H1 (cell line): ENCODE results near the gene EFCAB8. TPM values are rescaled to one million over a fixed set of nuclear protein-coding genes. Genes with fewer than 3 reads are reported as not detected.

Source experiments
- CTCF ChIA-PET: fragments of 300-600 bp; sonication (Branson Sonifier 250); formaldehyde crosslinking; loops from one replicate; lab custom pipeline; 2021; ENCODE audit not compliant: partially characterized antibody; lab: Charles Lee
- POLR2A ChIA-PET: fragments of 300-600 bp; sonication (Branson Sonifier 250); formaldehyde crosslinking; loops from one replicate; lab custom pipeline; 2021; ENCODE audit warnings: inconsistent platforms; ENCODE audit not compliant: partially characterized antibody; lab: Charles Lee
- DNase-seq, 2 experiments: peaks; one replicate each; pipeline versions ENCODE4 v3.0.0 to v3.0.0-alpha.2; 2010 to 2022; ENCODE audit warnings: low spot score in 2 of 2, low read depth in 1 of 2, mixed read lengths in 1 of 2
- FAIRE-seq: peaks from 2 replicates; lab custom pipeline; 2011; peaks lifted over from hg19 to GRCh38; lab: Jason Lieb, UNC
- H2AFZ ChIP-seq: 2 replicates; pipeline ENCODE4 v1.8.1; 2012; ENCODE audit warnings: low read length, inconsistent platforms
- H2AK5ac ChIP-seq: 2 replicates; pipeline ENCODE4 v1.6.1; 2013; ENCODE audit warnings: low read depth, low read length
- H2BK120ac ChIP-seq: replicated peaks from 2 replicates; pipeline ENCODE3; 2013; ENCODE audit warnings: low read depth, low read length, inconsistent platforms
- H2BK12ac ChIP-seq: 2 replicates; pipeline ENCODE4 v1.6.1; 2013; ENCODE audit warnings: low read depth, low read length
- H2BK15ac ChIP-seq: 2 replicates; pipeline ENCODE4 v1.6.1; 2013; ENCODE audit warnings: low read length
- H2BK20ac ChIP-seq: 2 replicates; pipeline ENCODE4 v1.6.1; 2013; ENCODE audit warnings: low read length
- H2BK5ac ChIP-seq: 2 replicates; pipeline ENCODE4 v1.6.1; 2013; ENCODE audit warnings: low read depth, low read length
- H3K14ac ChIP-seq: 2 replicates; pipeline ENCODE4 v1.6.1; 2013; ENCODE audit warnings: inconsistent platforms; ENCODE audit not compliant: insufficient read length
- H3K18ac ChIP-seq: 2 replicates; pipeline ENCODE4 v1.6.1; 2013; ENCODE audit warnings: low read length; ENCODE audit errors: extremely low read depth
- H3K23ac ChIP-seq: 2 replicates; pipeline ENCODE4 v1.6.1; 2013; ENCODE audit warnings: inconsistent platforms; ENCODE audit not compliant: insufficient read length
- H3K23me2 ChIP-seq: 2 replicates; pipeline ENCODE4 v1.6.1; 2013; ENCODE audit warnings: low read depth, low read length
- H3K27ac ChIP-seq: 2 replicates; pipeline ENCODE4 v1.6.1; 2011; ENCODE audit warnings: low read depth, low read length, inconsistent platforms
- H3K27me3 ChIP-seq, 4 experiments: replicated peaks in 1 of 4; 1 replicate in 1 of 4; 2 replicates in 3 of 4; pipeline versions ENCODE4 v1.6.1 to v1.8.1; 2011 to 2013; ENCODE audit warnings: low read length in 3 of 4, mild to moderate bottlenecking in 3 of 4, inconsistent platforms in 2 of 4, mixed read lengths in 2 of 4, moderate library complexity in 1 of 4; ENCODE audit not compliant: control insufficient read depth in 3 of 4, insufficient read depth in 3 of 4; ENCODE audit errors: extremely low read depth in 1 of 4
- H3K36me3 ChIP-seq, 4 experiments: 2 replicates each; pipeline versions ENCODE4 v1.6.1 to v1.8.1; 2011 to 2013; ENCODE audit warnings: mild to moderate bottlenecking in 4 of 4, low read length in 3 of 4, moderate library complexity in 2 of 4, control low read depth in 1 of 4, inconsistent platforms in 1 of 4; ENCODE audit not compliant: insufficient read depth in 4 of 4, control insufficient read depth in 2 of 4
- H3K4ac ChIP-seq: replicated peaks from 2 replicates; pipeline ENCODE3; 2013; ENCODE audit warnings: low read length, low read depth, mixed read lengths, inconsistent platforms; ENCODE audit not compliant: insufficient read length
- H3K4me1 ChIP-seq, 4 experiments: replicated peaks in 1 of 4; 1 replicate in 1 of 4; 2 replicates in 3 of 4; pipeline versions ENCODE4 v1.6.1 to v1.8.1; 2011 to 2013; ENCODE audit warnings: low read length in 3 of 4, inconsistent platforms in 2 of 4, mixed read lengths in 1 of 4; ENCODE audit not compliant: insufficient read depth in 4 of 4, control insufficient read depth in 3 of 4
- H3K4me2 ChIP-seq, 2 experiments: 2 replicates each; pipeline versions ENCODE4 v1.6.1 to v1.8.1; 2011 to 2013; ENCODE audit warnings: low read depth in 2 of 2, low read length in 2 of 2, control low read depth in 1 of 2, inconsistent platforms in 1 of 2, mild to moderate bottlenecking in 1 of 2; ENCODE audit not compliant: insufficient read depth in 1 of 2
- H3K4me3 ChIP-seq, 4 experiments: fragments of 200-600, 300-600 bp in 1 of 4; sonication (generic), shearing (Covaris generic), sonication (Bioruptor Twin) in 1 of 4; 2 replicates each; pipeline versions ENCODE4 v1.5.1 to v1.8.1; 2011 to 2016; ENCODE audit warnings: low read length in 4 of 4, low read depth in 3 of 4, control low read depth in 2 of 4, inconsistent platforms in 2 of 4, mild to moderate bottlenecking in 2 of 4, mixed read lengths in 1 of 4, moderate library complexity in 1 of 4; ENCODE audit not compliant: insufficient read depth in 2 of 4; ENCODE audit errors: extremely low read depth in 1 of 4
- H3K56ac ChIP-seq: replicated peaks from 2 replicates; pipeline ENCODE3; 2013; ENCODE audit warnings: low read depth, mild to moderate bottlenecking, mixed read lengths, low read length, inconsistent platforms; ENCODE audit not compliant: insufficient read length
- H3K79me1 ChIP-seq: 2 replicates; pipeline ENCODE4 v1.6.1; 2013; ENCODE audit warnings: low read depth, low read length, control low read depth
- H3K79me2 ChIP-seq, 2 experiments: 2 replicates each; pipeline versions ENCODE4 v1.6.1 to v1.8.1; 2012 to 2013; ENCODE audit warnings: low read length in 2 of 2, mild to moderate bottlenecking in 2 of 2, inconsistent platforms in 1 of 2; ENCODE audit not compliant: insufficient read depth in 2 of 2, control insufficient read depth in 1 of 2
- H3K9ac ChIP-seq, 4 experiments: replicated peaks in 1 of 4; 1 replicate in 1 of 4; 2 replicates in 3 of 4; pipeline versions ENCODE4 v1.6.1 to v1.8.1; 2011 to 2013; ENCODE audit warnings: low read depth in 3 of 4, low read length in 3 of 4, control low read depth in 2 of 4, mild to moderate bottlenecking in 2 of 4, moderate library complexity in 2 of 4, inconsistent platforms in 1 of 4; ENCODE audit errors: extremely low read depth in 1 of 4
- H3K9me3 ChIP-seq, 2 experiments: 2 replicates each; pipeline versions ENCODE4 v1.6.1 to v1.8.1; 2012 to 2013; ENCODE audit warnings: mild to moderate bottlenecking in 2 of 2, moderate library complexity in 2 of 2, control low read depth in 1 of 2, inconsistent platforms in 1 of 2, low read depth in 1 of 2, low read length in 1 of 2, mixed read lengths in 1 of 2; ENCODE audit not compliant: insufficient read depth in 2 of 2
- H4K20me1 ChIP-seq, 2 experiments: replicated peaks in 1 of 2; 2 replicates each; pipeline versions ENCODE3 to v1.8.1; 2011 to 2013; ENCODE audit warnings: inconsistent platforms in 2 of 2, low read length in 2 of 2, mild to moderate bottlenecking in 1 of 2; ENCODE audit not compliant: insufficient read depth in 2 of 2, control insufficient read depth in 1 of 2
- H4K5ac ChIP-seq: 2 replicates; pipeline ENCODE4 v1.6.1; 2013; ENCODE audit warnings: low read length, low read depth, mixed read lengths, inconsistent platforms; ENCODE audit not compliant: insufficient read length
- H4K8ac ChIP-seq: 2 replicates; pipeline ENCODE4 v1.8.0; 2013; ENCODE audit warnings: mild to moderate bottlenecking, moderate library complexity, low read length, inconsistent platforms; ENCODE audit not compliant: insufficient read depth; ENCODE audit errors: extremely low read depth
- H4K91ac ChIP-seq: replicated peaks from 2 replicates; pipeline ENCODE3; 2013; ENCODE audit warnings: low read length, mixed read lengths, inconsistent platforms; ENCODE audit not compliant: insufficient read length
- ATF2 ChIP-seq: IDR thresholded peaks from 2 replicates; pipeline ENCODE4 v1.6.1; 2012; ENCODE audit warnings: low read length, inconsistent platforms
- CBX5 ChIP-seq: fragments of 300-800, 300-1000 bp; sonication (generic); IDR thresholded peaks from 2 replicates; pipeline ENCODE4 v1.7.1; 2016; ENCODE audit warnings: antibody characterized with exemption, low read length, low read depth
- CREB1 ChIP-seq: IDR thresholded peaks from 2 replicates; pipeline ENCODE4 v1.6.1; 2012; ENCODE audit warnings: inconsistent platforms
- CTBP2 ChIP-seq: IDR thresholded peaks from 2 replicates; pipeline ENCODE4 v1.7.0; 2011; ENCODE audit warnings: borderline replicate concordance, mild to moderate bottlenecking, moderate library complexity, mixed read lengths, low read length; ENCODE audit not compliant: insufficient read depth, insufficient read length
- EGR1 ChIP-seq: IDR thresholded peaks from 2 replicates; pipeline ENCODE4 v1.6.1; 2011; ENCODE audit warnings: low read depth, low read length, borderline replicate concordance
- FOSL1 ChIP-seq: IDR thresholded peaks from 2 replicates; pipeline ENCODE4 v1.6.1; 2011; ENCODE audit warnings: mild to moderate bottlenecking, low read depth, low read length, moderate library complexity; ENCODE audit not compliant: insufficient read depth
- HDAC2 ChIP-seq, 2 experiments: fragments of 300-600 bp in 1 of 2; sonication (generic) in 1 of 2; IDR thresholded peaks; 2 replicates each; pipeline ENCODE4 v1.6.1; 2011 to 2012; ENCODE audit warnings: low read depth in 2 of 2, low read length in 2 of 2, mild to moderate bottlenecking in 2 of 2, moderate library complexity in 2 of 2, borderline replicate concordance in 1 of 2, inconsistent platforms in 1 of 2
- PHF8 ChIP-seq: fragments of 200-600 bp; sonication (generic); conservative IDR thresholded peaks from 2 replicates; pipeline ENCODE4 v1.7.1; 2012; ENCODE audit warnings: low read depth, mild to moderate bottlenecking, inconsistent platforms, low read length, moderate library complexity
- POLR2AphosphoS5 ChIP-seq: IDR thresholded peaks from 2 replicates; pipeline ENCODE4 v1.6.1; 2011; ENCODE audit warnings: low read depth, low read length
- SAP30 ChIP-seq: fragments of 300-600 bp; sonication (generic); IDR thresholded peaks from 2 replicates; pipeline ENCODE4 v1.7.1; 2012; ENCODE audit warnings: low read length, moderate library complexity, mild to moderate bottlenecking, inconsistent platforms; ENCODE audit not compliant: insufficient read depth, insufficient replicate concordance
- SIRT6 ChIP-seq: IDR thresholded peaks from one replicate; pipeline ENCODE4 v1.7.1; 2012; ENCODE audit warnings: low read length, inconsistent platforms
- TBP ChIP-seq: IDR thresholded peaks from 2 replicates; pipeline ENCODE4 v1.6.1; 2011; ENCODE audit warnings: low read depth, low read length, improper control_type of control experiment
- WGBS, 2 experiments: shearing (Covaris generic) in 1 of 2; methylation state at CpG; one replicate each; pipeline versions ENCODE4 v1.1.6 to v1.1.7; 2013 to 2015; ENCODE audit warnings: low lambda C conversion rate in 2 of 2, mixed read lengths in 2 of 2, inconsistent platforms in 1 of 2, low coverage in 1 of 2, missing lambda C conversion rate in 1 of 2; ENCODE audit not compliant: insufficient replicate concordance in 2 of 2, insufficient coverage in 1 of 2, insufficient read length in 1 of 2; ENCODE audit errors: extremely low coverage in 1 of 2, missing lambda C conversion rate in 1 of 2; 5-methylcytosine and 5-hydroxymethylcytosine counted together
- polyA plus RNA-seq, 7 experiments: library from polyadenylated mRNA; depleted of rRNA in 3 of 7; stranded (reverse) in 5 of 7; unstranded in 2 of 7; fragments of >200 nt in 5 of 7; fragments of 200-250 nt in 2 of 7; gene quantifications; 1 replicate in 5 of 7; 2 replicates in 1 of 7; 4 replicates in 1 of 7; pipeline versions ENCODE4 v1.2.1 to v1.2.3, GENCODE V29; 2011 to 2013; ENCODE audit warnings: missing spikeins in 2 of 7, mixed read lengths in 2 of 7
- total RNA-seq: library from RNA; stranded (reverse); fragmentation: NEBNext Ultra II Directional; extraction: Animal tissue kit (Norgen Biotek cat#: 25700); gene quantifications from 2 replicates; pipeline ENCODE4 v1.2.1, GENCODE V29; 2021

The EFCAB8 gene
- total and polyA plus RNA-seq, 2 of the 8 experiments (the other 6 are each of a cell fraction or from before 2014, with no cell fraction given), result 0.06 to 0.20 TPM

GRCh38 chr20:32980990-32981389, 122.3 kb downstream of the EFCAB8 start:
- Histone ChIP-seq H3K18ac (no peak overlapping the region), H3K4ac (no peak overlapping the region), H3K36me3 (no peaks in the 10 kb centered on the region), H4K5ac (no peak overlapping the region), H3K14ac (no peak overlapping the region), H3K27ac (no peak overlapping the region), H3K4me1 (no peaks in the 10 kb centered on the region; a peak in 1 of 7 replicates), H2BK5ac (no peak overlapping the region), H3K4me2 (no peak overlapping the region), H3K27me3 (0 out of 7 replicates have a peak, but pooled peaks cover 0 to 2% (median 0%) of the 10 kb centered on the region in 4 experiments), H2BK20ac (no peak overlapping the region), H3K9ac (no peak overlapping the region), H3K79me1 (no peaks in the 10 kb centered on the region), H4K8ac (no peak overlapping the region), H2BK120ac (no peak overlapping the region), H3K4me3 (no peak overlapping the region), H2BK15ac (no peak overlapping the region), H3K23me2 (no peaks in the 10 kb centered on the region), H2AK5ac (no peak overlapping the region), H2BK12ac (no peak overlapping the region), H3K9me3 (peaks cover 4 to 16% of the 10 kb centered on the region in 2 experiments; a peak in 3 of 4 replicates), H3K23ac (no peak overlapping the region), H4K91ac (no peak overlapping the region), H2AFZ (no peak overlapping the region), H4K20me1 (no peaks in the 10 kb centered on the region), H3K79me2 (no peaks in the 10 kb centered on the region), H3K56ac (no peak overlapping the region)
- WGBS, 2 experiments, result 83% methylated on average over 6 of the region's 6 CpGs; no CpG with 5 or more reads in 1 of the 2 experiments
- DNase-seq (no peak), FAIRE-seq (no peak)
- ChIA-PET POLR2A (no interaction called here), CTCF (interaction anchor here (0.6 to 2.8 kb wide), 4 partner anchors 15 to 193 kb away, joined by 3 to 11 read pairs (median 4); partner anchors contain the start of gene SUN5)
- TF ChIP-seq CREB1, result no peak
- TF ChIP-seq TBP, result no peak
- no peak for TF ChIP-seq ATF2
- TF ChIP-seq CTBP2, result no peak
- TF ChIP-seq EGR1, result no peak
- no peak for TF ChIP-seq SIRT6
- TF ChIP-seq FOSL1, result no peak
- TF ChIP-seq SAP30, result no peak
- no peak for TF ChIP-seq PHF8
- no peak for TF ChIP-seq POLR2AphosphoS5
- no peak for TF ChIP-seq CBX5
- no peak for TF ChIP-seq HDAC2 (IDR thresholded peaks at IDR 0.05; ENCODE audit: borderline replicate concordance in 1 of 2, low read depth in 2 of 2, low read length in 2 of 2)
